Tibial artery (tissue), 4 donors: ENCODE measurements around the gene MYO1G.

Source experiments
- DNase-seq, 2 donors: peaks; one replicate each; pipeline ENCODE4 v3.0.0-alpha.2; 2019
- H3K27ac ChIP-seq, 2 donors: fragments of 200-600 bp; sonication (generic) in 1 of 2; 1 replicate in 1 of 2; 2 replicates in 1 of 2; pipeline ENCODE4 v1.5.1; 2018 to 2019; ENCODE audit warnings: mild to moderate bottlenecking in 1 of 2
- H3K27me3 ChIP-seq, 2 donors: fragments of 200-600 bp; sonication (generic) in 1 of 2; one replicate each; pipeline versions ENCODE4 v1.5.1 to v1.6.0; 2016 to 2019
- H3K36me3 ChIP-seq, 3 donors: fragments of 200-600 bp; sonication (generic) in 2 of 3; one replicate each; pipeline ENCODE4 v1.5.1; 2016 to 2019; ENCODE audit warnings: mild to moderate bottlenecking in 2 of 3
- H3K4me1 ChIP-seq, 4 donors: fragments of 200-600 bp; sonication (generic) in 2 of 4; 1 replicate in 3 of 4; 2 replicates in 1 of 4; pipeline ENCODE4 v1.5.1; 2016 to 2019
- H3K4me3 ChIP-seq, 2 donors: fragments of 200-600 bp; sonication (generic) in 1 of 2; 1 replicate in 1 of 2; 2 replicates in 1 of 2; pipeline ENCODE4 v1.5.1; 2018 to 2019; ENCODE audit warnings: mild to moderate bottlenecking in 2 of 2
- H3K9me3 ChIP-seq, 3 donors: fragments of 200-600 bp; sonication (generic) in 1 of 3; one replicate each; pipeline ENCODE4 v1.5.1; 2016 to 2019
- CTCF ChIP-seq, 2 experiments: fragments of 200-600 bp in 1 of 2; fragments of 450-650 bp in 1 of 2; IDR thresholded peaks; one replicate each; pipeline ENCODE4 v1.5.1; 2017 to 2019; ENCODE audit warnings: antibody characterized with exemption in 2 of 2, mild to moderate bottlenecking in 1 of 2, moderate library complexity in 1 of 2
- intact Hi-C: fragments of 100-400 bp; cut with DNase I; formaldehyde crosslinking; loops from one replicate; pipeline ENCODE4 v1.15.0; 2023; ENCODE audit warnings: low total_unique reads

MYO1G gene

GRCh38 chr7:45024126-45024744 is 45.4 kb upstream of the MYO1G start:
- TF ChIP-seq CTCF (IDR thresholded peaks at IDR 0.05) = no peak
- Histone ChIP-seq H3K4me1 (no peaks in the 10 kb centered on the region), H3K9me3 (no peaks in the 10 kb centered on the region), H3K36me3 (peaks cover 0 to 13% (median 9%) of the 10 kb centered on the region in 3 donors), H3K27me3 (no peaks in the 10 kb centered on the region), H3K4me3 (no peak overlapping the region), H3K27ac (no peak overlapping the region)
- DNase-seq = no peak
- intact Hi-C loops = no loop called here

DNA sequence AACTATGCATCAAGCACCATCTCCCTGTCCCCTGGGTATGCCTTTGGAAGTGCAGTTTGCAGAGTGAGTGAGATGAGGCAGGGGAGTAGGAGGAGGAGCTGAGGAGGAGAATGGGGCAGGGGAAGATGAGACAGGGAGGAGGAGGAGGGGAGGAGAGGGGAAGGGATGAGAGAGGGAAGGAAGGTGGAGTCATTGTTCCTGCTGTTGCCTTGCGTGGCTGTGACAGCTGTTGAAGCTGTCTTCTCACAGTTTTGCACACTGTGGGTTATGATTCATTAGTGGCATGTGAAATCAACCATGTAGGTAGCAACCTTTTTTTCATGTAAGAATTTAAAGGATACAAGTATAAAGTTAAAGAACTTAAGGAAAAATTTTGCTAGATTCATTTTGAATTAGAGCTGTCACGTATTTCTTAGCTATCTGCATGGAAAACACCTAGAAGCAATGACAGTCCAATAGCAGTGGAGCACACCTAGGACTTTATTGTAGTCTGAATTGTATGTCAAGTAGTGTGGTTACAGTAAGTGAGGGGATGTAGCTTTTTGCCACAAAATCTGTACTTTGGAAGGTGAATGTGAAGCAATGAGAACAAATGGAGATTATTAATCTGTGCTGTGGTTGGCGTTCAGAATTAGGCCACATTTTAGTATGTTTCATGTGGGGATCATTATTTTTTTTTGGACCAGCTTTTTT is 42.9 kb upstream of the MYO1G start:
- Histone ChIP-seq H3K4me3 (no peak overlapping the region), H3K27ac (no peak overlapping the region), H3K9me3 (no peaks in the 10 kb centered on the region), H3K27me3 (no peaks in the 10 kb centered on the region), H3K36me3 (peaks cover 0 to 2% (median 0%) of the 10 kb centered on the region in 3 donors), H3K4me1 (no peaks in the 10 kb centered on the region)
- peak in 1 of 2 donors; percentile 2 for DNase-seq
- TF ChIP-seq CTCF (IDR thresholded peaks at IDR 0.05) = no peak
- intact Hi-C loops = no loop called here

DNA sequence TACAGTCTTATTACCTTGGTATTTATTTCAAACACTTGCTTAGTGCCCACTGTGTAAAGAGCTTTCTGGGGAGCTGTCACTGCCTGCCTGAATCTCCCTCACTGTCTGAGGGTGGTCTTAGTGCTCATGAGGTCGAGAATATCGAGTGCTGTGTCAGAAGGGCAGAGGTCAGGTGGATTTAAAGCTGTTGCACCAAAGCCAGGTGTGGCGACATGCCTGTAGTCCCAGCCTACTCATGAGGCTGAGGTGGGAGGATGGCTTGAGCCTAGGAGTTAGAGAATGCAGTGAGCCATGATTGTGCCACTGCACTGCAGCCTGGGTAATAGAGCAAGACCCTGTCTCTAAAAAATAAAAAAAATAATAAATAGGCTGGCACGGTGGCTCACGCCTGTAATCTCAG is 42.1 kb upstream of the MYO1G start:
- H3K36me3 ChIP-seq = no peaks in the 10 kb centered on the region
- H3K9me3 ChIP-seq = no peaks in the 10 kb centered on the region
- peak in 1 of 2 donors; percentile 6 for DNase-seq
- no peak overlapping the region for H3K4me3 ChIP-seq
- intact Hi-C loops = no loop called here
- no peak for TF ChIP-seq CTCF (IDR thresholded peaks at IDR 0.05)
- no peaks in the 10 kb centered on the region for H3K27me3 ChIP-seq
- no peak overlapping the region for H3K27ac ChIP-seq
- H3K4me1 ChIP-seq = no peaks in the 10 kb centered on the region

- TF ChIP-seq CTCF (IDR thresholded peaks at IDR 0.05) = no peak
- Histone ChIP-seq H3K27me3 (no peaks in the 10 kb centered on the region), H3K36me3 (peaks cover 0 to 6% (median 0%) of the 10 kb centered on the region in 3 donors), H3K4me1 (no peaks in the 10 kb centered on the region), H3K9me3 (no peaks in the 10 kb centered on the region), H3K27ac (no peak overlapping the region), H3K4me3 (no peak overlapping the region)
- peak in 1 of 2 donors; percentile 9 for DNase-seq
- intact Hi-C loops = no loop called here
Observed at GRCh38 chr7:45017253-45017652, 38.4 kb upstream of the MYO1G start.

DNA sequence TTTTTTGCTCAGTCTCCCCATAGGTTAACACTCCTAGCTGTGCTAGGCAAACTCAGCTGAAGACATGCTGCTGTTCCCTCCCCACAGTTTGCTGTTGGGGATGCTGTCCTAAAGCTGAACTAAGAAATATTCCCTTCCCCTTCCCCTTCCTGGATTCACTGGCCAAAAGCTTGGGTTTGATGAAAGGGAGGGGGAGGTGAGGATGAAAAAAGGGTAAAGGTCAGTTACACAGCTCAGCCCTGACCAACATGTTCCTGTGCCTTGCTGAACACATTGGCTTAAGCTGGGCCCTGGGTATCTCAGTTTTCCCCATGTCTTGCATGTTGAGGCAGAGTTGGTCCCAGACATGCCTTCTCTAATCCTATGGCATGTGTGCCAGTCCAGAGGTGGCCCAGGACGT is 36.5 kb upstream of the MYO1G start:
- Histone ChIP-seq H3K4me3 (no peak overlapping the region), H3K27ac (no peak overlapping the region), H3K36me3 (peaks cover 0 to 7% (median 0%) of the 10 kb centered on the region in 3 donors), H3K9me3 (no peaks in the 10 kb centered on the region), H3K4me1 (no peaks in the 10 kb centered on the region), H3K27me3 (no peaks in the 10 kb centered on the region)
- intact Hi-C loops = no loop called here
- peak in 1 of 2 donors; percentile 2 for DNase-seq
- TF ChIP-seq CTCF (IDR thresholded peaks at IDR 0.05) = no peak
